Measurements from ENCODE around the gene SLC41A2. TPM values are rescaled to one million over a fixed set of nuclear protein-coding genes. Genes with fewer than 3 reads are reported as not detected.

The SLC41A2 gene
- total and polyA plus RNA-seq, 9 of the 15 experiments (the other 6 are each of a cell fraction or from before 2014, with no cell fraction given) = 0.01 to 0.89 (median 0.16) TPM; not detected in 1

DNA sequence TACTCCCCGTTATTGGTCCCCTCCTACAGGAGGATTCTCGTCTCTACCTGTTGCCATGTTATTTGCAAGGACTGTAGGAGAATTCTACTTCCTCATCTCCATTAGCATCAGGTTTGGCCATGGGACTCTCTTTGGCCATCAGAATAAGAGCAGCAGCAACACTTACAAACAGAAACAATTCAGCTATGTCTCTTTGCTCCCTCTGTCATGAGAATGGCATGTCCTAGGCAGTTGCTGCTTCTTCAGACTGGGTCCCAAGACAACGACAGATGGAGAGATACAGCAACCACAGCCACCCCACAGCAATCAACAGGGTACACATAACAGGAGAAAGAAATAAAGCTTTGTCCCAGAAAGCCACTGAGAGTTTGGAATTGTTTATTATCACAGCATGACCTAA, 19.7 kb downstream of the SLC41A2 start:
- Histone ChIP-seq H2AFZ (ENCODE audit: low read depth, low read length) (no peak overlapping the region), H3K4me3 (no peak overlapping the region), H3K9me3 (replicated peaks; ENCODE audit: control insufficient read depth, insufficient read depth, low read depth, low read length) (no peaks in the 10 kb centered on the region), H4K20me1 (replicated peaks; ENCODE audit: control insufficient read depth, insufficient read depth, low read length) (no peaks in the 10 kb centered on the region), H3K27ac (ENCODE audit: extremely low read depth, low read depth, low read length) (no peak overlapping the region), H3K27me3 (ENCODE audit: control insufficient read depth in 2 of 2, insufficient read depth in 2 of 2, low read length in 2 of 2) (peaks cover 10 to 11% of the 10 kb centered on the region in 2 experiments; a peak in 4 of 5 replicates), H3K36me3 (ENCODE audit: control insufficient read depth, insufficient read depth, low read length) (no peaks in the 10 kb centered on the region), H3K79me2 (ENCODE audit: control insufficient read depth, insufficient read depth, low read length) (no peaks in the 10 kb centered on the region), H3K9ac (ENCODE audit: insufficient read depth in 1 of 2, low read depth in 2 of 2, low read length in 2 of 2) (no peak overlapping the region), H3K4me1 (replicated peaks in 1 of 2; ENCODE audit: control insufficient read depth in 2 of 2, insufficient read depth in 2 of 2, low read length in 2 of 2) (no peaks in the 10 kb centered on the region), H3K9me1 (ENCODE audit: control insufficient read depth, insufficient read depth, low read length) (no peaks in the 10 kb centered on the region), H3K4me2 (ENCODE audit: insufficient read depth, low read length) (no peak overlapping the region)
- 0% methylated on average over 3 of the region's 3 CpGs for WGBS (ENCODE audit: insufficient coverage, low coverage, missing lambda C conversion rate)
- TF ChIP-seq TAF9B (IDR thresholded peaks at IDR 0.05; ENCODE audit: partially characterized antibody) (no peak), MTA1 (IDR thresholded peaks at IDR 0.05; ENCODE audit: borderline replicate concordance) (no peak), ETV6 (IDR thresholded peaks at IDR 0.05; ENCODE audit: borderline replicate concordance in 1 of 2, low read depth in 2 of 2, low read length in 1 of 2) (no peak), ETV6 (CRISPR knock-in tag; IDR thresholded peaks at IDR 0.05; ENCODE audit: borderline replicate concordance) (no peak), CTBP1 (IDR thresholded peaks at IDR 0.05; ENCODE audit: borderline replicate concordance) (no peak), CBFA2T3 (IDR thresholded peaks at IDR 0.05) (no peak), TAL1 (IDR thresholded peaks at IDR 0.05) (no peak), ZNF592 (IDR thresholded peaks at IDR 0.05) (no peak), HIVEP1 (CRISPR knock-in tag; IDR thresholded peaks at IDR 0.05) (no peak), ESRRB (CRISPR knock-in tag; IDR thresholded peaks at IDR 0.05; ENCODE audit: borderline replicate concordance) (no peak), HLTF (IDR thresholded peaks at IDR 0.05) (no peak), USF2 (CRISPR knock-in tag; IDR thresholded peaks at IDR 0.05) (no peak), GATAD2B (IDR thresholded peaks at IDR 0.05; ENCODE audit: borderline replicate concordance) (no peak)
- TF ChIP-seq, protein P1, sequence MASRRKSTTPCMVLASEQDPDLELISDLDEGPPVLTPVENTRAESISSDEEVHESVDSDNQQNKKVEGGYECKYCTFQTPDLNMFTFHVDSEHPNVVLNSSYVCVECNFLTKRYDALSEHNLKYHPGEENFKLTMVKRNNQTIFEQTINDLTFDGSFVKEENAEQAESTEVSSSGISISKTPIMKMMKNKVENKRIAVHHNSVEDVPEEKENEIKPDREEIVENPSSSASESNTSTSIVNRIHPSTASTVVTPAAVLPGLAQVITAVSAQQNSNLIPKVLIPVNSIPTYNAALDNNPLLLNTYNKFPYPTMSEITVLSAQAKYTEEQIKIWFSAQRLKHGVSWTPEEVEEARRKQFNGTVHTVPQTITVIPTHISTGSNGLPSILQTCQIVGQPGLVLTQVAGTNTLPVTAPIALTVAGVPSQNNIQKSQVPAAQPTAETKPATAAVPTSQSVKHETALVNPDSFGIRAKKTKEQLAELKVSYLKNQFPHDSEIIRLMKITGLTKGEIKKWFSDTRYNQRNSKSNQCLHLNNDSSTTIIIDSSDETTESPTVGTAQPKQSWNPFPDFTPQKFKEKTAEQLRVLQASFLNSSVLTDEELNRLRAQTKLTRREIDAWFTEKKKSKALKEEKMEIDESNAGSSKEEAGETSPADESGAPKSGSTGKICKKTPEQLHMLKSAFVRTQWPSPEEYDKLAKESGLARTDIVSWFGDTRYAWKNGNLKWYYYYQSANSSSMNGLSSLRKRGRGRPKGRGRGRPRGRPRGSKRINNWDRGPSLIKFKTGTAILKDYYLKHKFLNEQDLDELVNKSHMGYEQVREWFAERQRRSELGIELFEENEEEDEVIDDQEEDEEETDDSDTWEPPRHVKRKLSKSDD (conservative IDR thresholded peaks at IDR 0.05; ENCODE audit: low read length) = no peak
- FAIRE-seq (no peak), ATAC-seq (no peak), DNase-seq (ENCODE audit: extremely low read depth in 1 of 4, low spot score in 3 of 4) (no peak)
- intact Hi-C loops (cut with micrococcal nuclease) = no loop called here
- in situ Hi-C loops (cut with MboI) = no loop called here
- BruUV-seq (replicated peaks) = no TSS peak
- ChIA-PET CTCF (ENCODE audit: low intra/inter-chr PET ratio) (no interaction called here), POLR2A (interaction anchor here (0.6 kb wide), 1 partner anchor 298 kb away, joined by 3 read pairs; the partner anchor contains the start of gene APPL2)

Data from K562 (cell line).